Glomerular visceral epithelial cell (primary cell): ENCODE measurements around the gene NLRP7.

Experiments used
- DNase-seq: peaks from one replicate; pipeline ENCODE4 v3.0.0-alpha.2; 2016; ENCODE audit errors: extremely low spot score

The NLRP7 gene

DNA sequence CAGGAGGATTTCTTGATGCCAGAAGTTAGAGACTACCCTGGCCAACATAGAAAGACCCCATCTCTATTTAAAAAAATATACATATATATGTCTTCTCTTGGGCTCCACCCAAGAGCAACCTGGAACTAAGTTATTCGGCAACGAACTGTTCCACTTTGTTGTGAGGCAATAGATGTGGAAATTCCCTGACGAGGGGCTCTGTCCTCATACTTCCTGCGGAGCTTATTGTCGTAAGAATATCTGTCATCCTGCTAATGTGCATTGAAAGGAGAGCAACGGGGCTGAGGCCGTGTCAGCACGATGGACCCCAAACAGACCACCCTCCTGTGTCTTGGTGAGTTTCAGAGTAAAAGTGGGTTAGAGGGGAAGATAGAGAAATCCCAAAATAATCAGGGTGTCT, 73.3 kb downstream of the NLRP7 start, which contains the start of gene FCAR:
Gene FCAR, plus strand, starts transcription at position 246 of the 400 bp plus-strand sequence. Its CDS starts 55 bp downstream, at position 301.
- DNase-seq = no peak
